Measurements from ENCODE around the gene SMARCE1.

- TF ChIP-seq CTCF (conservative IDR thresholded peaks at IDR 0.05; ENCODE audit: low read depth, low read length), result no peak
- TF ChIP-seq EZH2 (IDR thresholded peaks at IDR 0.05; ENCODE audit: low read length, unreplicated experiment), result no peak
Observed at GRCh38 chr17:40622509-40622928, 25.1 kb downstream of the SMARCE1 start.
